NCI-H2107 treated with DMSO at 0.1 percent for 48 hours (cell line): ENCODE results near the gene FRMD8.
"Not testable (repeated sequence)": the region's sequence is repeated elsewhere in the genome, so short reads cannot be mapped to it uniquely, and the experiment has no call there.

Experiments used
- DNase-seq: peaks from one replicate; lab custom pipeline; 2025; ENCODE audit not compliant: unreplicated experiment; lab: John Stamatoyannopoulos, UW

The FRMD8 gene

DNA sequence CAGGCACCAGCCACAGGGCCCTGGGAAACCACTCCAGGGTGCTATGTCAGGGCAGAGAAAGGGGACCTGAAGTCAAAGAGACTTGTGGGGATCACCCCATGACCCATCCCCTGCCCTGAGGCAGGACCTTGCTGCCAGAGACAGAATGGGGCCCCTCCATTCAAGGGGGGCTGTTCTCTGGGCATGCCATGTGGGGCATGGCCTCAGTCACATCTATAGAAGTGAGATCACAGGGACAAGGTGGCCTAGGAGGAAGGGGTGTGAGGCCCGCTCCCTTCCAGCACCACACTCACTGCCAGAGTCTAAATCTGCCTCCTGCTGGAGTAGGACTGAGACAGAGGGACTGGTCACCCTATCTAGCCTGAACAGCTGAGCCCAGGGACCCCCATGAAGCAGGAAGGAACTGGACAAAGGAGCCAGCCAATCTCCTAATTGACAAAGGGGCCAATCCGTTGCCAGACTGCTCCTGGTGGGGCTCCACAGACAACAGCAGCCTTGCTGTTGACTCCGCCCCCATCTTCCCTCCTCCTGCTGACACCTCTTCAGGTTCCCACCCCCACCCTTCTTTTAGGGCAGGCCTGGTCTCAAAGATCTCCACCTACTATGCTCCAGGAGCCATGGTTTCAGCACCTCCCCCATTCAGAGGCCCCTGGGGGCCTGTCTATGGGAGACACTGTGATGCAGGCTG is 62.1 kb downstream of the FRMD8 start:
- no peak for DNase-seq

DNA sequence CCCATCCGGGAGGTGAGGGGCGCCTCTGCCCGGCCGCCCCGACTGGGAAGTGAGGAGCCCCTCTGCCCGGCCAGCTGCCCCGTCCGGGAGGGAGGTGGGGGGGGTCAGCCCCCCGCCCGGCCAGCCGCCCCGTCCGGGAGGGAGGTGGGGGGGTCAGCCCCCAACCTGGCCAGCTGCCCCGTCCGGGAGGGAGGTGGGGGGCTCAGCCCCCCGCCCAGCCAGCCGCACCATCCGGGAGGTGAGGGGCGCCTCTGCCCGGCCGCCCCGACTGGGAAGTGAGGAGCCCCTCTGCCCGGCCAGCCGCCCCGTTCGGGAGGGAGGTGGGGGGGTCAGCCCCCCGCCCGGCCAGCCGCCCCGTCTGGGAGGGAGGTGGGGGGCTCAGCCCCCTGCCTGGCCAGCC is 64.9 kb downstream of the FRMD8 start:
- not testable (repeated sequence) for DNase-seq

DNA sequence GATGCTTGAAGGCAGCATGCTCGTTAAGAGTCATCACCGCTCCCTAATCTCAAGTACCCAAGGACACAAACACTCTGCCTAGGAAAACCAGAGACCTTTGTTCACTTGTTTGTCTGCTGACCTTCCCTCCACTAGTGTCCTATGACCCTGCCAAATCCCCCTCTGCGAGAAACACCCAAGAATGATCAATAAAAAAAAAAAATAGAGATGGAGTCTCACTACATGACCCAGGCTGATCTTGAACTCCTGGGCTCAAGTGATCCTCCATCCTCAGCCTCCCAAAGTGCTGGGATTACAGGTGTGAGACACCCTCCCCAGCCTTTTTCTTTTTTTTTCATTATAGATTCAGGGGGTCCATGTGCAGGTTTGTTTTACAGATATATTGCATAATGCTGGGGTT is 65.8 kb downstream of the FRMD8 start:
- not testable (repeated sequence) for DNase-seq

DNA sequence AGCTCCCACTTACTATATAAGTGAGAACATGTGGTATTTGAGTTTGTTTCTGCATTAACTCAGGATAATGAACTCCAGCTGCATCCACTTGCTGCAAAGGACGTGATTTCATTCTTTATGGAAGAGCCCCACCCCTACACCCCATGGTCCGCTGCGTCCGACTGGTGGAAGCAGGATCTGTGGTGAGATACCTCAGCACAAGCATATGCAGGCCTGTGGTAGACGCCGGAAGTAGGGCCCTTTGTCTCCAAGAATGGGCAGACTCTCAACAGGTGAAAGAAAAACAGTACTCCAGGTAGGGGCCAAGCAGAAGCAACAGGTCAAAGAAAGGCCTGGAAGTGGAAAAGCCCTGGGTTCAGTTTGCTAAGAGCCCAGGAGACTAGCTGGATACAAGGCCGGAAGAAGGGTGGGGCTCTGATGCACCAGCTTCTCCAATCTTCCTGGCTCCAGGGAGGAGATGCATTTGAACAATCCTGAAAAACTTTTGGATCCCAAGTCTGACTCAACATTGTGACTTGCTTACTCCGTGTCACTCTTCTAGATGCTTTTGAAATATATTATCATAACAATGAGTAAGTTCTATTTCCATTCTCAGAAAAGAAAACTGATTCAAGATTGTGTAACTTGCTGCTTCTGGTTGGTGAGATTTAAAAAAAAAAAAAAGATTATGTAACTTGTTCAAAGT is 66.5 kb downstream of the FRMD8 start:
- DNase-seq, result peak; percentile 96

DNA sequence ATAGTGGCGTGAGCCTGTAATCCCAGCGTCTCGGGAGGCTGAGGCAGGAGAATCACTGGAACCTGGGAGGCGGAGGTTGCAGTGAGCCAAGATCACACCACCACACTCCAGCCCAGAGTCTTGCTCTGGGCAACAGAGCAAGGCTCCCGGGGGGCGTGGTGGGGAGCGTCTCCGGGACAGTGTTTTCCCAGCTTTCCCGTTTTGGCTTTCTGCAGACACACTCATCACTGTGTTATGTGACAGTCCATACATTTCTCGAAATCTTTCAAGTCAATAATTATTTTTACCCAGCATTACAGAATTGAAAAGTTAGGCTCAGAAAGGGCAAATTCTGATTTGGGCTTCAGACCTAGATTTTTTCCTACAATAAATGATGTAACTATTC is 67.9 kb downstream of the FRMD8 start:
- DNase-seq, result no peak

DNA sequence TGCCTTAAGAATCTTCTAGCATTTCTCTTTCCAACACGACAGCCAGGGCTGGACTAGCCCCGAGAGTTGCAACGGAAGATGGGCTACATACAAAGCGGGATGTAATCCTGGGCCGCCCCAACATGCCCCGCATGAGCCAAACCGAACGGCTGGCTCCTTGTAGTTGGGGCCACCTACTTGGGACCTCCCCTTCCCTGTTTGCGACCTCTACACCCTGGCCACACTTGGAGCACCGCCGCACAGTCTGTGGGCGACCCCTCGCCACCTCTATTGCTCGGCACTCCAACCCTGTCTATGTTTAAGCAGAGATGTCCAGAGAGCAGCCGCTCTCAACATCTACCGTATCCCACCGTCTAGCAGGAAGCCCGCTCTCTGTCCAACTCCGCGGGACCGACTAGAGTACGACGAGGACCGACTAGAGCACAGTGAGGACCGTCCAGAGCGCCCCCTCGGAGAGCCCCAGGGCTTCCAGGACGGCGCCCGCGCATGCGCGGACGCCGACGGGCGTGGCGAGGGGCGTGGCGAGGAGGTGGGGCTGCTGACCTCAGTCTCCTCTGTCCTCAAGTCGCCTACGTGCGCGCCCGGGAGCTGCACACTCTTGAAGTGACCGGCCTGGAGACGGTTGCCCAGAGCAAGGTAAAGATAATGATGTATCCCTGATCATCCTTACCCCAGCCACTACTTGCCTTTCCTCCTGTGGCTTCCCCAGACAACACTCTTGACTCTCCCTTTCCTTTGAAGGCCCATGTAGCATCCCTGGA is 68.4 kb downstream of the FRMD8 start:
- DNase-seq, result peak; percentile 48

DNA sequence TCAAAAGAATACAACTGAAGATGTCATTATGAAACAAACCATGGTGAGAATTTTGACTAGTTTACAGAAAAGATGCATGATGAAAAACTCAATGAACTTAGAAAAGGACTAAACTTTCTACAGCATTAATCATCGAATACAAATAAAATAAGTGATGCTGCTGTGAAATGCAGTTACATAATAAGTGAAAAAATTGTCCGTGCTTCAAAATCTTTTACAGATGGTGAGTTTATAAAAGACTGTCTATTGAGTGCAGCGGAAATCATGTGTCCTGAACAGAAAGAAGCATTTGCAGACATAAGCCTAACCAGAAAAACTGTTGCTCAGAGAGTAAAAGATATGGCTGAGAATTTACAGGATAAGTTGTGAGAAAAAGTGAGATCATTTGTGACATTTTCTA is 70.0 kb downstream of the FRMD8 start:
- DNase-seq, result no peak

DNA sequence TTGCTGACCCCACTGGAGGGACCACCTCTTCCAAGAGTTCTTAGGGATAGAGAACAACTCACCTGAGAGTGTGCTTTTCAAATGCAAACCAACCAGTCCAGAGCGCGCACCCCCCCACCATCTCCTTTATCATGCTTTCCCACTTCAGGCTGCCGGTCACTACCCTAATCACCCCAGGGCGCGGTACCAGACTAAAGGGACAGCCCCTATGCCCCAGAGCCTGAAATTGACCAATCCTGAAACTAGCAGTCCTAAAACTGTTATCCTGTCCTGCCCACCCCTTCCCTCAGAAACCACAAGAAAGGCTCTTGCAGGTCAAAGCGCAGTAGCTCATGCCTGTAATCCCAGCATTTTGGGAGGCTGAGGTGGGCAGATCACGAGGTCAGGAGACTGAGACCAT is 73.1 kb downstream of the FRMD8 start:
- no peak for DNase-seq
